HepG2 (cell line): ENCODE results near the gene CCL23. TPM values are rescaled to one million over a fixed set of nuclear protein-coding genes. Genes with fewer than 3 reads are reported as not detected.

Source experiments
- ATAC-seq: fragments of 200-7000 bp; cut with Tn5 transposase; 3 replicates; pipeline ENCODE4 v1.9.1; 2020; ENCODE audit warnings: mild to moderate bottlenecking, moderate library complexity
- BruUV-seq: library from RNA; stranded (reverse); fragments of 400-500 nt; replicated peaks from 2 replicates; lab custom pipeline; 2021; lab: Mats Ljungman, UMichigan
- CTCF ChIA-PET: fragments of 300-600 bp; formaldehyde crosslinking; extraction: SDS; loops from one replicate; lab custom pipeline; 2021; ENCODE audit warnings: low total read pairs, inconsistent platforms, low intra/inter-chr PET ratio; lab: Yijun Ruan, JAX
- POLR2A ChIA-PET: fragments of 350-600 bp; sonication (Branson Sonifier 250); formaldehyde crosslinking; loops from one replicate; lab custom pipeline; 2020; ENCODE audit warnings: antibody characterized with exemption, inconsistent platforms; lab: Yijun Ruan, JAX
- DNase-seq: peaks from one replicate; pipeline ENCODE4 v3.0.0-alpha.2; 2015; ENCODE audit warnings: low spot score
- FAIRE-seq: peaks from 3 replicates; lab custom pipeline; 2011; peaks lifted over from hg19 to GRCh38; lab: Jason Lieb, UNC
- H2AFZ ChIP-seq: one replicate; pipeline ENCODE4 v1.6.1; 2011; ENCODE audit warnings: low read length, inconsistent platforms
- H3K27ac ChIP-seq: fragments of 300-600 bp; 3 replicates; pipeline ENCODE4 v1.8.0; 2011; ENCODE audit warnings: mixed run types, mild to moderate bottlenecking, mixed read lengths, low read length, inconsistent platforms; ENCODE audit not compliant: insufficient read depth; ENCODE audit errors: extremely low read length
- H3K27me3 ChIP-seq, 2 experiments: fragments of 200-600 bp in 1 of 2; 2 replicates in 1 of 2; 3 replicates in 1 of 2; pipeline versions ENCODE4 v1.6.0 to v1.8.0; 2011; ENCODE audit warnings: low read length in 2 of 2, mild to moderate bottlenecking in 2 of 2, moderate library complexity in 2 of 2, inconsistent platforms in 1 of 2; ENCODE audit not compliant: insufficient read depth in 2 of 2, control insufficient read depth in 1 of 2
- H3K36me3 ChIP-seq, 2 experiments: fragments of 200-600 bp in 1 of 2; replicated peaks in 1 of 2; 2 replicates in 1 of 2; 3 replicates in 1 of 2; pipeline versions ENCODE4 v1.5.1 to v1.8.0; 2011; ENCODE audit warnings: low read length in 2 of 2, inconsistent platforms in 1 of 2; ENCODE audit not compliant: insufficient read depth in 2 of 2, control insufficient read depth in 1 of 2
- H3K4me1 ChIP-seq: 2 replicates; pipeline ENCODE4 v1.5.1; 2012; ENCODE audit warnings: low read length, inconsistent platforms; ENCODE audit not compliant: insufficient read depth
- H3K4me2 ChIP-seq: 2 replicates; pipeline ENCODE4 v1.6.0; 2011; ENCODE audit warnings: low read depth, low read length, inconsistent platforms
- H3K4me3 ChIP-seq, 3 experiments: fragments of 200-600 bp in 1 of 3; sonication (generic), shearing (Covaris generic) in 1 of 3; replicated peaks in 1 of 3; 2 replicates each; pipeline ENCODE4 v1.5.1; 2011 to 2016; ENCODE audit warnings: low read length in 3 of 3, inconsistent platforms in 2 of 3, low read depth in 2 of 3, mild to moderate bottlenecking in 2 of 3, control low read depth in 1 of 3, mixed read lengths in 1 of 3; ENCODE audit not compliant: insufficient read depth in 1 of 3
- H3K79me2 ChIP-seq: one replicate; pipeline ENCODE4 v1.6.1; 2011; ENCODE audit warnings: low read length, inconsistent platforms; ENCODE audit not compliant: insufficient read depth
- H3K9ac ChIP-seq: 2 replicates; pipeline ENCODE4 v1.6.0; 2011; ENCODE audit warnings: mild to moderate bottlenecking, low read depth, low read length, inconsistent platforms; ENCODE audit not compliant: insufficient read depth
- H3K9me3 ChIP-seq: 2 replicates; pipeline ENCODE4 v1.5.1; 2012; ENCODE audit warnings: mild to moderate bottlenecking, low read length
- H4K20me1 ChIP-seq: 2 replicates; pipeline ENCODE4 v1.6.0; 2011; ENCODE audit warnings: inconsistent platforms, mild to moderate bottlenecking, low read length, moderate library complexity; ENCODE audit not compliant: insufficient read depth
- ARNTL ChIP-seq: sonication (generic); formaldehyde crosslinking; IDR thresholded peaks from 2 replicates; pipeline ENCODE4 v1.4.0; 2020; ENCODE audit warnings: mild to moderate bottlenecking, missing genetic modification reagents
- GABPA ChIP-seq, 2 experiments: IDR thresholded peaks; 2 replicates each; pipeline ENCODE4 v1.6.1; 2011 to 2016; ENCODE audit warnings: low read depth in 2 of 2, low read length in 1 of 2, missing biosample characterization in 1 of 2, missing genetic modification characterization in 1 of 2
- IRF1 ChIP-seq: sonication (generic); formaldehyde crosslinking; IDR thresholded peaks from 2 replicates; pipeline ENCODE4 v1.4.0; 2020; ENCODE audit warnings: low read depth, mild to moderate bottlenecking, missing genetic modification reagents
- NAIF1 ChIP-seq: sonication (generic); formaldehyde crosslinking; IDR thresholded peaks from 2 replicates; pipeline ENCODE4 v1.5.0; 2020; ENCODE audit warnings: mild to moderate bottlenecking, missing genetic modification reagents, borderline replicate concordance
- SIX4 ChIP-seq: sonication (generic); formaldehyde crosslinking; IDR thresholded peaks from 2 replicates; pipeline ENCODE4 v1.4.0; 2020; ENCODE audit warnings: missing genetic modification reagents
- ZBTB46 ChIP-seq: sonication (generic); formaldehyde crosslinking; IDR thresholded peaks from 2 replicates; pipeline ENCODE4 v1.4.0; 2020; ENCODE audit warnings: mild to moderate bottlenecking, missing genetic modification reagents, borderline replicate concordance
- ZNF407 ChIP-seq: sonication (generic); formaldehyde crosslinking; IDR thresholded peaks from one replicate; pipeline ENCODE4 v1.5.1; 2020; ENCODE audit warnings: mild to moderate bottlenecking, missing genetic modification reagents; ENCODE audit errors: not compliant biosample characterization
- WGBS: methylation state at CpG from one replicate; pipeline ENCODE4 v1.1.6; 2017; ENCODE audit warnings: low lambda C conversion rate; 5-methylcytosine and 5-hydroxymethylcytosine counted together
- in situ Hi-C: cut with HindIII; loops from 2 replicates; pipeline ENCODE4 v1.10.0; 2017; ENCODE audit warnings: low pct_unique_long_range_greater_than_20kb; ENCODE audit not compliant: extremely low pct_ligation_motif_present
- intact Hi-C: fragments of 100-400 bp; cut with micrococcal nuclease; formaldehyde crosslinking; loops from one replicate; pipeline ENCODE4 v1.10.0; 2022; ENCODE audit not compliant: unreplicated experiment
- polyA plus RNA-seq, 8 experiments: library from polyadenylated mRNA; depleted of rRNA in 3 of 8; stranded (reverse) in 7 of 8; unstranded in 1 of 8; fragments of >200 nt; fragmentation: Illumina TruSeq in 4 of 8; extraction: Trizol in 4 of 8; gene quantifications; 2 replicates each; pipeline versions ENCODE4 v1.2.1 to v1.2.3, GENCODE V29; 2011 to 2016; ENCODE audit warnings: low read depth in 4 of 8, missing spikeins in 1 of 8, mixed read lengths in 1 of 8; ENCODE audit not compliant: insufficient read depth in 1 of 8
- total RNA-seq, 5 experiments: library from RNA; depleted of rRNA; stranded (reverse); fragments of >200 nt; fragmentation: Illumina TruSeq; extraction: Trizol; gene quantifications; 2 replicates each; pipeline ENCODE4 v1.2.3, GENCODE V29; 2016; ENCODE audit warnings: low read depth in 1 of 5

Gene CCL23
- total and polyA plus RNA-seq, 2 of the 13 experiments (the other 11 are each of a cell fraction or from before 2014, with no cell fraction given), result not detected

- TF ChIP-seq IRF1 (CRISPR knock-in tag), result no peak
- TF ChIP-seq, all 625 proteins: peak for 0
Measured at GRCh38 chr17:35978346-35978745, 39.4 kb downstream of the CCL23 start (continued).

- no peaks in the 10 kb centered on the region for H4K20me1 ChIP-seq
- no peak overlapping the region for H3K4me3 ChIP-seq
- no TSS peak for BruUV-seq
- no peak overlapping the region for H3K4me2 ChIP-seq
- no peaks in the 10 kb centered on the region for H3K9me3 ChIP-seq
- POLR2A ChIA-PET, result interaction anchor here (1.8 to 1.9 kb wide), 2 partner anchors 22 to 24 kb away, joined by 7 to 8 read pairs; partner anchors contain the start of gene CCL15
- H3K36me3 ChIP-seq, result no peaks in the 10 kb centered on the region
- intact Hi-C loops, result no loop called here
- no peaks in the 10 kb centered on the region for H3K79me2 ChIP-seq
- CTCF ChIA-PET, result no interaction called here
- ATAC-seq (no peak), DNase-seq (no peak), FAIRE-seq (no peak)
- H3K9ac ChIP-seq, result no peak overlapping the region
- H3K27ac ChIP-seq, result no peak overlapping the region
- in situ Hi-C loops, result no loop called here
- H2AFZ ChIP-seq, result no peak overlapping the region
- H3K4me1 ChIP-seq, result peaks cover 100% of the 10 kb centered on the region
- H3K27me3 ChIP-seq, result no peaks in the 10 kb centered on the region; a peak in 1 of 5 replicates
- WGBS, result 91% methylated on average over 7 of the region's 7 CpGs
- TF ChIP-seq SIX4 (CRISPR knock-in tag) (no peak), ZNF407 (CRISPR knock-in tag) (no peak), ZBTB46 (CRISPR knock-in tag) (no peak), ARNTL (no peak), NAIF1 (CRISPR knock-in tag) (no peak), GABPA (IDR thresholded peaks at IDR 0.05; ENCODE audit: low read depth, low read length) (no peak), GABPA (CRISPR knock-in tag; IDR thresholded peaks at IDR 0.05; ENCODE audit: low read depth) (no peak)
Measured at GRCh38 chr17:35977509-35977908, 40.3 kb downstream of the CCL23 start.
